Measurements from ENCODE around the gene HARBI1.

Gene HARBI1

DNA sequence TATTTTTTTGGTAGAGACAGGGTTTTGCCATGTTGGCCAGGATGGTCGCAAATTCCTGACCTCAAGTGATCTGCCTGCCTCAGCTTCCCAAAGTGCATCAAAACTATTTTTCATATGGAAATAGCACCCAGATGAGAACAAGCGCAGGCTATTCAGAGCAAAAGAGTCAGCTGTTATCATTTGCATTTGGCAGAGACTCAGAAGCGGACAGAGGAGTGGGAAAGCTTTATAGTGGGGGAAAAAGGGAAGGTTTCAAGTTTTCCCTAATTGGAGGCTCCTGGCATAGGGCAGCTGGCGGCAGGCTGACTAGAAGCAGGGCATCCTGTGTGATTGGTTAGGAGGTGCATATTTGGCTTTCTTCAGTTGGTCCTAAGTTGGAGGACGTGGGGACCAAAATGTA, 20.5 kb upstream of the HARBI1 start:
- DNase-seq (ENCODE audit: low read depth): no peak
- TF ChIP-seq, protein P1, sequence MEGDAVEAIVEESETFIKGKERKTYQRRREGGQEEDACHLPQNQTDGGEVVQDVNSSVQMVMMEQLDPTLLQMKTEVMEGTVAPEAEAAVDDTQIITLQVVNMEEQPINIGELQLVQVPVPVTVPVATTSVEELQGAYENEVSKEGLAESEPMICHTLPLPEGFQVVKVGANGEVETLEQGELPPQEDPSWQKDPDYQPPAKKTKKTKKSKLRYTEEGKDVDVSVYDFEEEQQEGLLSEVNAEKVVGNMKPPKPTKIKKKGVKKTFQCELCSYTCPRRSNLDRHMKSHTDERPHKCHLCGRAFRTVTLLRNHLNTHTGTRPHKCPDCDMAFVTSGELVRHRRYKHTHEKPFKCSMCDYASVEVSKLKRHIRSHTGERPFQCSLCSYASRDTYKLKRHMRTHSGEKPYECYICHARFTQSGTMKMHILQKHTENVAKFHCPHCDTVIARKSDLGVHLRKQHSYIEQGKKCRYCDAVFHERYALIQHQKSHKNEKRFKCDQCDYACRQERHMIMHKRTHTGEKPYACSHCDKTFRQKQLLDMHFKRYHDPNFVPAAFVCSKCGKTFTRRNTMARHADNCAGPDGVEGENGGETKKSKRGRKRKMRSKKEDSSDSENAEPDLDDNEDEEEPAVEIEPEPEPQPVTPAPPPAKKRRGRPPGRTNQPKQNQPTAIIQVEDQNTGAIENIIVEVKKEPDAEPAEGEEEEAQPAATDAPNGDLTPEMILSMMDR (IDR thresholded peaks at IDR 0.05; ENCODE audit: low read depth, low read length, missing control alignments): no peak
- no peak overlapping the region for H3K4me3 ChIP-seq (ENCODE audit: low read depth, low read length)

DNA sequence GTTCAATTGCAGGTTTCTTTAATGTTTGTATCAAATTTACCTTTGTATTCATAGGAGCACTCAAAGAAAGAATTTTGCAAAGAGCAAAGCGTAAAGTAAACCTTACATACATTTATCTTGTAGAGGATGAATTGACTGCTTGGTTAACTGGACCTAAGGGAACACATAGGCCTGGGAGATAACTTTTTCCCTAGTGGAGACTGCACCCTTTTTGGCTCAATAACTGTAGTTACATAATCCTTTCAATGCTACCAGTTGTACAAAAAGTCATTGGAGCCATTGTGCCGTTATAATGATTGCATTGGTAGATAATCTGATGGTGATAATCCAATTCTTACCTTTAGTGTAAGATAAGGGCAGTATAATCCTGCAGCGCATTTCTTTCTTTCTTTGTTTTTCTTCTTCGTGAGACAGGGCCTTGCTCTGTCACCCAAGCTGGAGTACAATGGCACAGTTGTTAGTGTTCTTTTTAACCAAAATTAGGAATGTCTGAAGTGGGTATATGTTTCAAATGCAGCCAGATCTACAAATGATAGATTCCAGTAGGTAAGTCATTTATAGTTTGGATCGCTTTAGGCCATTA, 18.6 kb upstream of the HARBI1 start:
- DNase-seq (ENCODE audit: low read depth): no peak
- H3K4me3 ChIP-seq (ENCODE audit: low read depth, low read length): no peak overlapping the region
- TF ChIP-seq, protein P1 (IDR thresholded peaks at IDR 0.05; ENCODE audit: low read depth, low read length, missing control alignments): no peak

DNA sequence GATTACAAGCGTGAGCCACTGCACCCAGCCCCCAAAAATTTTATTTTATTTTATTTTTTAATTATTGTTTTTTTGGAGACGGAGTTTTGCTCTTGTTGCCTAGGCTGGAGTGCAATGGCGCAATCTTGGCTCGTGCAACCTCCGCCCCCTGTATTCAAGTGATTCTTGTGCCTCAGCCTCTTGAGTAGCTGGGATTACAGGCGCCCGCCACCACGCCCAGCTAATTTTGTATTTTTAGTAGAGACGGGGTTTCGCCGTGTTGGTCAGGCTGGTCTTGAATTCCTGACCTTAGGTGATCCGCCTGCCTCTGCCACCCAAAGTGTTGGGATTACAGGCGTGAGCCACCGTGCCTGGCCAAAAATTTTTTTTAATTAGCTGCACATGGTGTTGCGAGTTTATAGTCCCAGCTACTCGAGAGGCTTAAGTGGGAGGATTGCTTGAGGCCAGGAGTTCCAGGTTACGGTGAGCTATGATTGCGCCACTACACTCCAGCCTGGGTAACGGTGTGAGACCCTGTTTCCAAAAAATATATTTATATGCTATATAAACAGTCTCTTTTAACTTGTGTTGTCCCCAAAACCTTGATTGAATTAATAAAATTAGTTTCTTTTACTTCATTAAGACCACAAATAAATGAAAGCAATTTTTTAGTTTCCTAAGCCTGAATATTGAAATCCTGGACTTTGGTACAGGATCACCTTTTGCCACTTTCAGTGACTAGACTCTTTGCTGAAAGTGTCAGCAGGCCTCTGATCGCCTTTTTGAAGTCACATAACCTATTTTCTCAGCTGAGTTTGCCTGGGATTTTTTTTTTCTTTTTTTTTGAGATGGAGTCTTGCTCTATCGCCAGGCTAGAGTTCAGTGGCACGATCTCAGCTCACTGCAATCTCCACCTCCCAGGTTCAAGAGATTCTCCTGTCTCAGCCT, 16.5 kb upstream of the HARBI1 start:
- DNase-seq (ENCODE audit: low read depth): no peak
- TF ChIP-seq, protein P1 (IDR thresholded peaks at IDR 0.05; ENCODE audit: low read depth, low read length, missing control alignments): no peak
- H3K4me3 ChIP-seq (ENCODE audit: low read depth, low read length): no peak overlapping the region

DNA sequence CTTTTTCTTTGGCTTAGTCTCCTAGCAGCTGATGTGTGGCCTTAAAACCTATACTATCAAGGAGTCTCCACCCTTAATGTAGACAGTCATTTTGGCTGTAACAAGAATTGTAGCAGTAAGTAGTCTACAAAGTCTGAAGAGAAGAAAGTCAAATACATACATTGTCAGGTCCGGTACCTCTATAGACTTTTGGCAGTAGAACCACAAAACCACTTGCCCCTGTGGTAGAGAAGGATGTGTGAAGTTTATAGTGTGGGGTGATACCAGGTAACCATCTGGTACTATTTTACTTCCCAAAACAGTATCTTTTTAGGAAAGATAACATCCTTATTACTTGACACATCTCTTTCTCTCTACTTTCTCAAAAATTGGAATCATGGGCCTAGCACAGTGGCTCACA, 15.5 kb upstream of the HARBI1 start:
- TF ChIP-seq, protein P1 (IDR thresholded peaks at IDR 0.05; ENCODE audit: low read depth, low read length, missing control alignments): no peak
- H3K4me3 ChIP-seq (ENCODE audit: low read depth, low read length): no peak overlapping the region
- DNase-seq (ENCODE audit: low read depth): no peak

DNA sequence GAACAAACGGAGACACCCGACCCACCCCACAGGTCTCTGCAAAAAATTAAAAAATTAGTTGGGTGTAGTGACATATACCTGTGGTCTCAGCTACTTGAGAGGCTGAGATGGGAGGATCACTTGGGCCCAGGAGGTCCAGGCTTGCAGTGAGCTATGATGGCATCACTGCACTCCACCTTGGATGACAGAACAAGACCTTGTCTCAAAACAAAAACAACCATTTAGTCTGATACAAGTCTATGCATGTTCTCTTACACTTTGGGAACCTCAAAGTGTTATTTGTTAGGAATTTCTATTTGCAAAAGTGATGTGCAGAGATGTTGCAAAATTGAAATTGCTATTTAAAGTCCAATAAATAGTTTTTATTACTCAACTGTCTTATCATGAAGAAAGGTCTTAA, 14.6 kb upstream of the HARBI1 start:
- TF ChIP-seq, protein P1 (IDR thresholded peaks at IDR 0.05; ENCODE audit: low read depth, low read length, missing control alignments): no peak
- no peak for DNase-seq (ENCODE audit: low read depth)
- H3K4me3 ChIP-seq (ENCODE audit: low read depth, low read length): no peak overlapping the region

DNA sequence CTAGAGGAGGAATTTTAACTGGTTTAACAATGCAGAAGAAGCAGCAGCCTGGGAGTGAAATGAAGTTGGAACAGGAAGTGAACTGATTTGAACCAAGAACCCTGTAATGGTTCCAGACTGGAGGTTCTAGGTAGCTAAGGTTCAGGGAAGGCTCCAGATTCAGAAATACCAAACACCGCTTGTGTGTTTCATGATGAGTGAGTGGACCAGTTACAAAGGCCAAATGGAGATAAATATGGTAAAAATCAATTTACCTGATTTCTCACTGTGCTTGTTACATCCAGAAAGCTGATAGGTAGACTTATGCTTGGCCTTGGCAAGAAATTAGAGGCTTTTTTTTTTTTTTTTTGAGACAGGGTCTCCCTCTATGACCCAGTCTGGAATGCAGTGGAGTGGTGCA, 13.2 kb upstream of the HARBI1 start:
- TF ChIP-seq, protein P1 (IDR thresholded peaks at IDR 0.05; ENCODE audit: low read depth, low read length, missing control alignments): no peak
- no peak overlapping the region for H3K4me3 ChIP-seq (ENCODE audit: low read depth, low read length)
- DNase-seq (ENCODE audit: low read depth): no peak

Data from GM12864 (cell line).